ENCODE results near the gene EYS. TPM values are rescaled to one million over a fixed set of nuclear protein-coding genes. Genes with fewer than 3 reads are reported as not detected.

EYS gene
- polyA plus RNA-seq, 1 experiment: not detected

- CTCF ChIA-PET: no interaction called here
- no peak for DNase-seq (ENCODE audit: low read depth)
- Histone ChIP-seq H3K4me3 (ENCODE audit: low read depth, low read length) (no peak overlapping the region), H3K36me3 (ENCODE audit: control insufficient read depth, insufficient read depth, low read length) (no peaks in the 10 kb centered on the region), H3K27me3 (ENCODE audit: control insufficient read depth, insufficient read depth, low read length) (no peaks in the 10 kb centered on the region)
- TF ChIP-seq, protein P1, sequence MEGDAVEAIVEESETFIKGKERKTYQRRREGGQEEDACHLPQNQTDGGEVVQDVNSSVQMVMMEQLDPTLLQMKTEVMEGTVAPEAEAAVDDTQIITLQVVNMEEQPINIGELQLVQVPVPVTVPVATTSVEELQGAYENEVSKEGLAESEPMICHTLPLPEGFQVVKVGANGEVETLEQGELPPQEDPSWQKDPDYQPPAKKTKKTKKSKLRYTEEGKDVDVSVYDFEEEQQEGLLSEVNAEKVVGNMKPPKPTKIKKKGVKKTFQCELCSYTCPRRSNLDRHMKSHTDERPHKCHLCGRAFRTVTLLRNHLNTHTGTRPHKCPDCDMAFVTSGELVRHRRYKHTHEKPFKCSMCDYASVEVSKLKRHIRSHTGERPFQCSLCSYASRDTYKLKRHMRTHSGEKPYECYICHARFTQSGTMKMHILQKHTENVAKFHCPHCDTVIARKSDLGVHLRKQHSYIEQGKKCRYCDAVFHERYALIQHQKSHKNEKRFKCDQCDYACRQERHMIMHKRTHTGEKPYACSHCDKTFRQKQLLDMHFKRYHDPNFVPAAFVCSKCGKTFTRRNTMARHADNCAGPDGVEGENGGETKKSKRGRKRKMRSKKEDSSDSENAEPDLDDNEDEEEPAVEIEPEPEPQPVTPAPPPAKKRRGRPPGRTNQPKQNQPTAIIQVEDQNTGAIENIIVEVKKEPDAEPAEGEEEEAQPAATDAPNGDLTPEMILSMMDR (IDR thresholded peaks at IDR 0.05; ENCODE audit: insufficient read depth, low read depth, low read length): no peak
- POLR2A ChIA-PET: no interaction called here
Measured at GRCh38 chr6:65113581-65113980, 593.4 kb downstream of the EYS start.

DNA sequence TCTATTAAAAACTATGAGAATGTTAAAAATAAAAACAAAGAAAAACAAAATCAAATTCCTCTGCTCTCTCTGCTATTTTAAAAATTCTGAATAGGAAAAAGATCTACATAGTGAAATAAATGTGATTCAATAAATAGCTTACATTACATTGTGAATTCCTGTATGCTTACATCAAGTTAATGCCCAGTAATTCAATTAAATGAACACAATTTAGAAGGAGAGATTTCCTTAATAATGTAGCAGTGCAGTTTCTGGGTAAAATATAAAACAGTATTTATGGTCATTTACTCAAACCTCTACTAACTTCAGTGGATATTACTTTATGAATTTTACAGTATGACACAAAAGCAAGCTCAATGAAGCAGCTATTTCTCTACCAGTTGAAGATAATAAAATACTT is 594.6 kb downstream of the EYS start:
- DNase-seq (ENCODE audit: low read depth): no peak
- Histone ChIP-seq H3K4me3 (ENCODE audit: low read depth, low read length) (no peak overlapping the region), H3K27me3 (ENCODE audit: control insufficient read depth, insufficient read depth, low read length) (no peaks in the 10 kb centered on the region), H3K36me3 (ENCODE audit: control insufficient read depth, insufficient read depth, low read length) (no peaks in the 10 kb centered on the region)
- ChIA-PET CTCF (interaction anchor here (0.6 kb wide), 1 partner anchor 212 kb away, joined by 3 read pairs; no protein-coding TSS in a partner anchor), POLR2A (no interaction called here)
- TF ChIP-seq, protein P1 (IDR thresholded peaks at IDR 0.05; ENCODE audit: insufficient read depth, low read depth, low read length): no peak

GRCh38 chr6:65110031-65110430 is 597.0 kb downstream of the EYS start:
- no peaks in the 10 kb centered on the region for H3K27me3 ChIP-seq (ENCODE audit: control insufficient read depth, insufficient read depth, low read length)
- ChIA-PET POLR2A (no interaction called here), CTCF (no interaction called here)
- no peaks in the 10 kb centered on the region for H3K36me3 ChIP-seq (ENCODE audit: control insufficient read depth, insufficient read depth, low read length)
- TF ChIP-seq, protein P1 (IDR thresholded peaks at IDR 0.05; ENCODE audit: insufficient read depth, low read depth, low read length): no peak
- H3K4me3 ChIP-seq (ENCODE audit: low read depth, low read length): no peak overlapping the region
- DNase-seq (ENCODE audit: low read depth): no peak

GRCh38 chr6:65098349-65098748 is 608.7 kb downstream of the EYS start:
- Histone ChIP-seq H3K27me3 (ENCODE audit: control insufficient read depth, insufficient read depth, low read length) (no peaks in the 10 kb centered on the region), H3K4me3 (ENCODE audit: low read depth, low read length) (no peak overlapping the region), H3K36me3 (ENCODE audit: control insufficient read depth, insufficient read depth, low read length) (no peaks in the 10 kb centered on the region)
- ChIA-PET POLR2A (no interaction called here), CTCF (no interaction called here)
- no peak for DNase-seq (ENCODE audit: low read depth)
- TF ChIP-seq, protein P1 (IDR thresholded peaks at IDR 0.05; ENCODE audit: insufficient read depth, low read depth, low read length): no peak

DNA sequence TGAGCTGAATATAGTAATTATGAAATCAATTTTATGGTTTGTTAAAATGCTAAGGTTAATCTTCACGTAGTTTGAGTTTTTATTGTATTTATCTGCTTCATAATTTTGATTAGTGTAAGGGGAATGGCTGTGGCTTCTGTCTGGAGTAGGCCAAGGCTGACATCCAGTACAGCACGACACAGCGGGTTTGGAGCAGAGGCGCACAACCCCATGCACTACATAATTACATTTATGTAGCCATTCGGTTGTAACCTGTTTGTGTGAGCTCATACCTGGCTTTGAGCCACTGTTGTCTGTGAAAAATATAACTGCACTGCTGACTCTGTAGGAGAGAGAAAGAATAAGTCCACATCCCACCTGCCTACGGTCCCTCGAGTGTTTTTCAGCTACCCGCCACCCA is 615.5 kb downstream of the EYS start:
- DNase-seq (ENCODE audit: low read depth): no peak
- no peak overlapping the region for H3K4me3 ChIP-seq (ENCODE audit: low read depth, low read length)
- POLR2A ChIA-PET: no interaction called here
- no peaks in the 10 kb centered on the region for H3K36me3 ChIP-seq (ENCODE audit: control insufficient read depth, insufficient read depth, low read length)
- TF ChIP-seq, protein P1 (IDR thresholded peaks at IDR 0.05; ENCODE audit: insufficient read depth, low read depth, low read length): no peak
- no peaks in the 10 kb centered on the region for H3K27me3 ChIP-seq (ENCODE audit: control insufficient read depth, insufficient read depth, low read length)
- CTCF ChIA-PET: no interaction called here
